ENCODE measurements around the gene DOLPP1. TPM values are rescaled to one million over a fixed set of nuclear protein-coding genes. Genes with fewer than 3 reads are reported as not detected.

The DOLPP1 gene
- total and polyA plus RNA-seq, 2 of the 13 experiments (the other 11 are each of a cell fraction or from before 2014, with no cell fraction given) = 21.0 to 34.1 TPM

- CTCF ChIA-PET (ENCODE audit: low intra/inter-chr PET ratio, low total read pairs) = no interaction called here
- intact Hi-C loops (cut with micrococcal nuclease; ENCODE audit: unreplicated experiment) = no loop called here
- DNase-seq (ENCODE audit: low spot score) (no peak), FAIRE-seq (no peak), ATAC-seq (no peak)
- no TSS peak for BruUV-seq (replicated peaks)
- H3K27ac ChIP-seq (ENCODE audit: extremely low read length, insufficient read depth, low read length) = peak overlapping the region; percentile 13
- H3K9me3 ChIP-seq (ENCODE audit: low read length) = no peaks in the 10 kb centered on the region
- POLR2A ChIA-PET = interaction anchor here (1.3 kb wide), 1 partner anchor 33 kb away, joined by 5 read pairs; the partner anchor contains the start of genes CRAT and PTPA
- no peak overlapping the region for H2AFZ ChIP-seq (ENCODE audit: low read length)
- H3K27me3 ChIP-seq (ENCODE audit: control insufficient read depth in 1 of 2, insufficient read depth in 2 of 2, low read length in 2 of 2) = no peaks in the 10 kb centered on the region
- WGBS (ENCODE audit: low lambda C conversion rate) = 94% methylated on average over 10 of the region's 10 CpGs
- no peaks in the 10 kb centered on the region for H4K20me1 ChIP-seq (ENCODE audit: insufficient read depth, low read length)
- in situ Hi-C loops (cut with HindIII; ENCODE audit: extremely low pct_ligation_motif_present, low pct_unique_long_range_greater_than_20kb) = no loop called here
- no peak overlapping the region for H3K4me3 ChIP-seq (replicated peaks in 1 of 3; ENCODE audit: insufficient read depth in 1 of 3, low read depth in 2 of 3, low read length in 3 of 3)
- no peaks in the 10 kb centered on the region for H3K36me3 ChIP-seq (replicated peaks in 1 of 2; ENCODE audit: control insufficient read depth in 1 of 2, insufficient read depth in 2 of 2, low read length in 2 of 2)
- H3K4me1 ChIP-seq (ENCODE audit: insufficient read depth, low read length) = peaks cover 66% of the 10 kb centered on the region
- no peak overlapping the region for H3K4me2 ChIP-seq (ENCODE audit: low read depth, low read length)
- H3K9ac ChIP-seq (ENCODE audit: insufficient read depth, low read depth, low read length) = no peak overlapping the region
- H3K79me2 ChIP-seq (ENCODE audit: insufficient read depth, low read length) = peaks cover 21% of the 10 kb centered on the region
- TF ChIP-seq ETV6 (CRISPR knock-in tag; conservative IDR thresholded peaks at IDR 0.05) (no peak), ATF7 (IDR thresholded peaks at IDR 0.05) (no peak), ATF7 (CRISPR knock-in tag; IDR thresholded peaks at IDR 0.05) (no peak), ZFX (CRISPR knock-in tag; IDR thresholded peaks at IDR 0.05; ENCODE audit: low read depth) (no peak), RBM39 (IDR thresholded peaks at IDR 0.05; ENCODE audit: low read depth, low read length, poor library complexity, severe bottlenecking) (no peak), CCAR2 (optimal IDR thresholded peaks at IDR 0.05; ENCODE audit: low read depth, low read length) (no peak), SNAPC4 (CRISPR knock-in tag; IDR thresholded peaks at IDR 0.05) (no peak), ARNT (IDR thresholded peaks at IDR 0.05) (no peak)
Observed at GRCh38 chr9:129077236-129077635, 3.7 kb upstream of the DOLPP1 start.

All from HepG2 (cell line).